Neural cell (in vitro differentiated cells): ENCODE data around the gene SUPT20HL1. TPM values are rescaled to one million over a fixed set of nuclear protein-coding genes. Genes with fewer than 3 reads are reported as not detected.

Experiments
- H2AFZ ChIP-seq: fragments of 200-600, 300-800 bp; sonication (generic), shearing (Covaris generic); 2 replicates; pipeline ENCODE4 v1.6.0; 2014; ENCODE audit warnings: low read depth, mild to moderate bottlenecking, antibody characterized with exemption, low read length, moderate library complexity
- H3F3A ChIP-seq: fragments of 200-600 bp; shearing (Covaris generic); 2 replicates; pipeline ENCODE4 v1.6.1; 2016; ENCODE audit warnings: mild to moderate bottlenecking, moderate library complexity, mixed read lengths, antibody characterized with exemption, low read length; ENCODE audit not compliant: insufficient read depth, poor library complexity, severe bottlenecking
- H3K27ac ChIP-seq: fragments of 200-600, 300-800 bp; sonication (generic), shearing (Covaris generic); 2 replicates; pipeline ENCODE4 v1.5.1; 2014; ENCODE audit warnings: mild to moderate bottlenecking, low read length, moderate library complexity
- H3K27me3 ChIP-seq: fragments of 300-800, 200-600 bp; sonication (generic), shearing (Covaris generic); 2 replicates; pipeline ENCODE4 v1.6.0; 2014; ENCODE audit warnings: mild to moderate bottlenecking, low read depth, low read length, moderate library complexity; ENCODE audit not compliant: insufficient read depth
- H3K36me3 ChIP-seq: fragments of 300-800, 200-600 bp; sonication (generic), shearing (Covaris generic); 2 replicates; pipeline ENCODE4 v1.5.1; 2014; ENCODE audit warnings: mild to moderate bottlenecking, antibody characterized with exemption, low read length, moderate library complexity; ENCODE audit not compliant: insufficient read depth
- H3K4me2 ChIP-seq: fragments of 300-800, 200-600 bp; sonication (generic), shearing (Covaris generic); 2 replicates; pipeline ENCODE4 v1.6.0; 2014; ENCODE audit warnings: mild to moderate bottlenecking, low read length
- H3K4me3 ChIP-seq: fragments of 300-800, 200-600 bp; sonication (generic), shearing (Covaris generic); 2 replicates; pipeline ENCODE4 v1.5.1; 2014; ENCODE audit warnings: mild to moderate bottlenecking, low read length, moderate library complexity
- H3K79me2 ChIP-seq: fragments of 200-600 bp; shearing (Covaris generic); replicated peaks from 2 replicates; pipeline ENCODE4 v1.6.0; 2014; ENCODE audit warnings: mild to moderate bottlenecking, low read length, moderate library complexity; ENCODE audit not compliant: insufficient read depth
- H3K9ac ChIP-seq: fragments of 300-800, 200-600 bp; sonication (generic), shearing (Covaris generic); 2 replicates; pipeline ENCODE4 v1.6.1; 2016; ENCODE audit warnings: mild to moderate bottlenecking, low read length, mixed read lengths
- H3K9me2 ChIP-seq: fragments of 200-600 bp; shearing (Covaris generic); 2 replicates; pipeline ENCODE4 v1.6.1; 2016; ENCODE audit warnings: mild to moderate bottlenecking, low read length, mixed read lengths; ENCODE audit not compliant: insufficient read depth
- H3K9me3 ChIP-seq: fragments of 200-600, 300-800 bp; sonication (generic), shearing (Covaris generic); 2 replicates; pipeline ENCODE4 v1.6.1; 2016; ENCODE audit warnings: mild to moderate bottlenecking, mixed run types, low read length, moderate library complexity, mixed read lengths
- H4K20me1 ChIP-seq: fragments of 200-600 bp; shearing (Covaris generic); 2 replicates; pipeline ENCODE4 v1.6.1; 2016; ENCODE audit warnings: mild to moderate bottlenecking, mixed run types; ENCODE audit not compliant: insufficient read depth
- CTCF ChIP-seq: fragments of 450-650 bp; IDR thresholded peaks from 2 replicates; pipeline ENCODE4 v1.5.1; 2014; ENCODE audit warnings: antibody characterized with exemption, mild to moderate bottlenecking, moderate library complexity; ENCODE audit not compliant: poor library complexity, severe bottlenecking
- EP300 ChIP-seq: fragments of 450-650 bp; conservative IDR thresholded peaks from 2 replicates; pipeline ENCODE4 v1.6.1; 2014; ENCODE audit warnings: antibody characterized with exemption, mild to moderate bottlenecking, moderate library complexity; ENCODE audit not compliant: poor library complexity, severe bottlenecking
- EZH2 ChIP-seq: fragments of 200-600, 300-800 bp; shearing (Covaris generic), sonication (generic); IDR thresholded peaks from 2 replicates; pipeline ENCODE4 v1.6.1; 2014; ENCODE audit warnings: antibody characterized with exemption, low read length, borderline replicate concordance, mild to moderate bottlenecking; ENCODE audit not compliant: insufficient read depth, poor library complexity, severe bottlenecking
- MXI1 ChIP-seq: fragments of 450-650 bp; conservative IDR thresholded peaks from 2 replicates; pipeline ENCODE4 v1.6.1; 2014; ENCODE audit warnings: antibody characterized with exemption, mild to moderate bottlenecking; ENCODE audit not compliant: poor library complexity, severe bottlenecking
- POLR2AphosphoS5 ChIP-seq: IDR thresholded peaks from 2 replicates; pipeline ENCODE4 v1.6.1; 2012
- RAD21 ChIP-seq: fragments of 450-650 bp; conservative IDR thresholded peaks from 2 replicates; pipeline ENCODE4 v1.6.1; 2014; ENCODE audit warnings: antibody characterized with exemption, mild to moderate bottlenecking, moderate library complexity
- REST ChIP-seq: IDR thresholded peaks from 2 replicates; pipeline ENCODE4 v1.6.1; 2012; ENCODE audit warnings: borderline replicate concordance
- SMC3 ChIP-seq: fragments of 450-650 bp; conservative IDR thresholded peaks from 2 replicates; pipeline ENCODE4 v1.6.1; 2014; ENCODE audit warnings: antibody characterized with exemption, mild to moderate bottlenecking, moderate library complexity; ENCODE audit not compliant: poor library complexity
- TAF1 ChIP-seq: IDR thresholded peaks from 2 replicates; pipeline ENCODE4 v1.6.1; 2012; ENCODE audit warnings: low read depth
- polyA plus RNA-seq: library from polyadenylated mRNA; depleted of rRNA; stranded (reverse); fragments of >200 nt; gene quantifications from 2 replicates; pipeline ENCODE4 v1.2.3, GENCODE V29; 2014

Gene SUPT20HL1
- polyA plus RNA-seq, 1 donor from 2014 or later, result not detected

- Histone ChIP-seq H3K4me3 (no peak overlapping the region), H3K9me3 (no peaks in the 10 kb centered on the region), H3K9me2 (no peaks in the 10 kb centered on the region), H3K36me3 (no peaks in the 10 kb centered on the region), H3K27ac (no peak overlapping the region), H3F3A (no peaks in the 10 kb centered on the region), H2AFZ (no peak overlapping the region), H3K4me2 (no peak overlapping the region), H4K20me1 (no peaks in the 10 kb centered on the region), H3K79me2 (no peaks in the 10 kb centered on the region), H3K27me3 (no peaks in the 10 kb centered on the region), H3K9ac (no peak overlapping the region)
- TF ChIP-seq EZH2 (no peak), EP300 (no peak), CTCF (no peak), TAF1 (no peak), REST (no peak), POLR2AphosphoS5 (no peak), SMC3 (no peak), MXI1 (no peak), RAD21 (no peak)
These were observed 11.8 kb downstream of the SUPT20HL1 start for GRCh38 chrX:24372021-24372763.

GRCh38 chrX:24375600-24376131, 15.2 kb downstream of the SUPT20HL1 start:
- Histone ChIP-seq H3K27me3 (no peaks in the 10 kb centered on the region), H4K20me1 (no peaks in the 10 kb centered on the region), H3K27ac (no peak overlapping the region), H3K9me2 (no peaks in the 10 kb centered on the region), H3K36me3 (no peaks in the 10 kb centered on the region), H2AFZ (no peak overlapping the region), H3K4me2 (no peak overlapping the region), H3K79me2 (no peaks in the 10 kb centered on the region), H3K9me3 (no peaks in the 10 kb centered on the region), H3K9ac (no peak overlapping the region), H3F3A (no peaks in the 10 kb centered on the region), H3K4me3 (no peak overlapping the region)
- no peak for TF ChIP-seq REST
- no peak for TF ChIP-seq TAF1
- no peak for TF ChIP-seq POLR2AphosphoS5
- no peak for TF ChIP-seq EP300
- TF ChIP-seq EZH2, result no peak
- no peak for TF ChIP-seq RAD21
- no peak for TF ChIP-seq SMC3
- TF ChIP-seq MXI1, result no peak
- no peak for TF ChIP-seq CTCF
